Spleen (tissue), 7 donors: ENCODE measurements around the gene SELENOT.

Source experiments
- POLR2A ChIP-seq, 3 donors: fragments of 450-650 bp; IDR thresholded peaks; one replicate each; pipeline ENCODE4 v1.5.1; 2017; ENCODE audit warnings: antibody characterized with exemption in 3 of 3, mild to moderate bottlenecking in 1 of 3
- POLR2AphosphoS5 ChIP-seq, 3 donors: sonication (generic); formaldehyde crosslinking; IDR thresholded peaks; one replicate each; pipeline ENCODE4 v1.5.1; 2017; ENCODE audit warnings: antibody characterized with exemption in 3 of 3
- TF ChIP-seq, protein P1 (sequence below), 11 experiments: fragments of 200-600 bp in 7 of 11; fragments of 450-650 bp in 4 of 11; sonication (generic) in 4 of 11; IDR thresholded peaks in 8 of 11; conservative IDR thresholded peaks in 3 of 11; 1 replicate in 7 of 11; 2 replicates in 4 of 11; pipeline versions ENCODE4 v1.4.0 to v1.8.0; 2016 to 2021; ENCODE audit warnings: antibody characterized with exemption in 11 of 11, inconsistent platforms in 4 of 11, mild to moderate bottlenecking in 1 of 11
- donor health status: DM: no; HTN: no; CAD: no; lungs with moderate emphysema.
- donor health status: DM: no; HTN: no; CAD: no.
- donor health status: DM: no; HTN: no; CAD: no.

DNA sequence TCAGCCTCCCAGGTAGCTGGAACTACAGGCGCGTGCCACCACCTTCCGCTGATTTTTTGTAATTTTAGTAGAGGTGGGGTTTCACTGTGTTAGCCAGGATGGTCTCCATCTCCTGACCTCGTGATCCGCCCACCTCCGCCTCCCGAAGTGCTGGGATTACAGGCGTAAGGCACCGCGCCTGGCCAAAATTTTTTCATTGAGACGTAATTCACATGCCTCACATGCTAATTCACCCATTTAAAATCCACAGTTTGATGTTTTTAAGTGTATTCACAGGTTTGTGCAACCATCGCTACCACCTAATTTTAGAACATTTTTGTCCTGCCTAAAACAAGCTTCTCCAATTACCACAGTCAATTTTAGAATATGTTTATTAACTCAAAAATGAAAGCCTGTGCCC lies 37.1 kb downstream of the SELENOT start:
- no peak for TF ChIP-seq POLR2AphosphoS5 (IDR thresholded peaks at IDR 0.05)
- TF ChIP-seq, protein P1, sequence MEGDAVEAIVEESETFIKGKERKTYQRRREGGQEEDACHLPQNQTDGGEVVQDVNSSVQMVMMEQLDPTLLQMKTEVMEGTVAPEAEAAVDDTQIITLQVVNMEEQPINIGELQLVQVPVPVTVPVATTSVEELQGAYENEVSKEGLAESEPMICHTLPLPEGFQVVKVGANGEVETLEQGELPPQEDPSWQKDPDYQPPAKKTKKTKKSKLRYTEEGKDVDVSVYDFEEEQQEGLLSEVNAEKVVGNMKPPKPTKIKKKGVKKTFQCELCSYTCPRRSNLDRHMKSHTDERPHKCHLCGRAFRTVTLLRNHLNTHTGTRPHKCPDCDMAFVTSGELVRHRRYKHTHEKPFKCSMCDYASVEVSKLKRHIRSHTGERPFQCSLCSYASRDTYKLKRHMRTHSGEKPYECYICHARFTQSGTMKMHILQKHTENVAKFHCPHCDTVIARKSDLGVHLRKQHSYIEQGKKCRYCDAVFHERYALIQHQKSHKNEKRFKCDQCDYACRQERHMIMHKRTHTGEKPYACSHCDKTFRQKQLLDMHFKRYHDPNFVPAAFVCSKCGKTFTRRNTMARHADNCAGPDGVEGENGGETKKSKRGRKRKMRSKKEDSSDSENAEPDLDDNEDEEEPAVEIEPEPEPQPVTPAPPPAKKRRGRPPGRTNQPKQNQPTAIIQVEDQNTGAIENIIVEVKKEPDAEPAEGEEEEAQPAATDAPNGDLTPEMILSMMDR (IDR thresholded peaks at IDR 0.05 in 8 of 11, conservative IDR thresholded peaks at IDR 0.05 in 3 of 11), result no peak
- no peak for TF ChIP-seq POLR2A (IDR thresholded peaks at IDR 0.05)
